Suprapubic skin (tissue), 4 donors: ENCODE measurements around the gene TECPR2.

ENCODE experiments used
- EP300 ChIP-seq: sonication (generic); formaldehyde crosslinking; IDR thresholded peaks from one replicate; pipeline ENCODE4 v1.6.1; 2017; ENCODE audit warnings: antibody characterized with exemption
- POLR2A ChIP-seq, 2 donors: fragments of 450-650 bp; IDR thresholded peaks; one replicate each; pipeline ENCODE4 v1.6.1; 2017; ENCODE audit warnings: antibody characterized with exemption in 2 of 2, mild to moderate bottlenecking in 2 of 2, moderate library complexity in 2 of 2
- POLR2AphosphoS5 ChIP-seq, 3 donors: sonication (generic); formaldehyde crosslinking; IDR thresholded peaks; one replicate each; pipeline ENCODE4 v1.6.1; 2017; ENCODE audit warnings: antibody characterized with exemption in 3 of 3
- TF ChIP-seq, protein P1 (sequence below), 2 donors: fragments of 200-600 bp in 1 of 2; fragments of 450-650 bp in 1 of 2; sonication (generic) in 1 of 2; IDR thresholded peaks; one replicate each; pipeline ENCODE4 v1.5.1; 2016 to 2019; ENCODE audit warnings: antibody characterized with exemption in 2 of 2, mild to moderate bottlenecking in 1 of 2, moderate library complexity in 1 of 2

DNA sequence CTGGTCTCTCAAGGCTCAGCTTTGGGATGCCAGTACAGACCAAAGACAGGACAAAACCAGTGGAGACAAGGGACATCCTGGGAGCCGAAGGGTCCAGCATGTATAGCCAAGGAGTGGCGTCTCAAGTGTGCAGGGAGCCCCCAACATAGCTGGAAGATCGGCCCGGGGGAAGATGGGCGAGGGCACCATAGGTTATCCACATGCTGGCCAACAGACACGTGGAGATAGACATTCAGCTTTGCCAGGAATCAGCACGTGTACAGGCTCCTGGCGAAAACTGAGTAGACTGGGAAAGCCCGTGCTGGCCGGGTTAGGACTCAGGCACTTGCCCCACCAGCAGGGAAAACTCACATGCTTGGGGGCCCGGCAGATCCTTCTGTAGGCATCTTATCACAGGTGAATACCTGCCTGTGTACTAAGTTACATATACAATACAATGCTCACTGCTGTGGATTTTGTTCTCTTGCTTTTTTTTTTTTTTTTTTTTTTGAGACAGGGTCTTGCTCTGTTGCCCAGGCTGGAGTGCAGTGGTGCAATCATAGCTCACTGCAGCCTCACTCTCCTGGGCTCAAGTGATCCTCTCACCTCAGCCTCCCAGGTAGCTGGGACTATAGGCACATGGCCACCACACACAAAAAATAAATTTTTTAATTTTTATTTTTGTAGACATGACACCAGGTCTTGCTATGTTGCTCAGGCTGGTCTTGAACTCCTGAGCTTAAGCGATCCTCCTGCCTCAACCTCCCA, 152.4 kb downstream of the TECPR2 start:
- TF ChIP-seq, protein P1, sequence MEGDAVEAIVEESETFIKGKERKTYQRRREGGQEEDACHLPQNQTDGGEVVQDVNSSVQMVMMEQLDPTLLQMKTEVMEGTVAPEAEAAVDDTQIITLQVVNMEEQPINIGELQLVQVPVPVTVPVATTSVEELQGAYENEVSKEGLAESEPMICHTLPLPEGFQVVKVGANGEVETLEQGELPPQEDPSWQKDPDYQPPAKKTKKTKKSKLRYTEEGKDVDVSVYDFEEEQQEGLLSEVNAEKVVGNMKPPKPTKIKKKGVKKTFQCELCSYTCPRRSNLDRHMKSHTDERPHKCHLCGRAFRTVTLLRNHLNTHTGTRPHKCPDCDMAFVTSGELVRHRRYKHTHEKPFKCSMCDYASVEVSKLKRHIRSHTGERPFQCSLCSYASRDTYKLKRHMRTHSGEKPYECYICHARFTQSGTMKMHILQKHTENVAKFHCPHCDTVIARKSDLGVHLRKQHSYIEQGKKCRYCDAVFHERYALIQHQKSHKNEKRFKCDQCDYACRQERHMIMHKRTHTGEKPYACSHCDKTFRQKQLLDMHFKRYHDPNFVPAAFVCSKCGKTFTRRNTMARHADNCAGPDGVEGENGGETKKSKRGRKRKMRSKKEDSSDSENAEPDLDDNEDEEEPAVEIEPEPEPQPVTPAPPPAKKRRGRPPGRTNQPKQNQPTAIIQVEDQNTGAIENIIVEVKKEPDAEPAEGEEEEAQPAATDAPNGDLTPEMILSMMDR (IDR thresholded peaks at IDR 0.05): no peak
- TF ChIP-seq POLR2A (IDR thresholded peaks at IDR 0.05): no peak
- TF ChIP-seq EP300: no peak
- TF ChIP-seq POLR2AphosphoS5 (IDR thresholded peaks at IDR 0.05): no peak
